ENCODE measurements around the gene SMPDL3A.

Gene SMPDL3A

DNA sequence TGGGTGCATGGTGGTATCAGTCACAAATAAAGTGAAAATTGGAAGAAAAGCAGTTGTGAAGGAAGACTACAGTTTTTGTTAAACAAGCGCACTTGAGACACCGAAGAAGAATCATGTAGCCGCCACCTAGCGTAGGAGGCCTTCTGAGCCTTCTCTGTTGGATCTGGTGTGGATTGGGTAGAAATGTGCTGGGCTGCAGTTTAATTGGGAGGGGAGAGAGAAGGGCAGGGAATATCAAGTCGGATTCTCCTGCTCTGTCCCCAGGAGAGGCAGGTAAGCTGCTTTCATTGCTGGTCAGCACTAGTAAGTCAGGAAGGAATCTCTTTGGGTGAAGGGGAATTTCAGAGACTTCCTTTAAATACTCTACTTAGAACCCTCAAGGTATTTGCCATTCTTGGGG is 10.8 kb upstream of the SMPDL3A start:
- no peak for DNase-seq (ENCODE audit: low read depth)

DNA sequence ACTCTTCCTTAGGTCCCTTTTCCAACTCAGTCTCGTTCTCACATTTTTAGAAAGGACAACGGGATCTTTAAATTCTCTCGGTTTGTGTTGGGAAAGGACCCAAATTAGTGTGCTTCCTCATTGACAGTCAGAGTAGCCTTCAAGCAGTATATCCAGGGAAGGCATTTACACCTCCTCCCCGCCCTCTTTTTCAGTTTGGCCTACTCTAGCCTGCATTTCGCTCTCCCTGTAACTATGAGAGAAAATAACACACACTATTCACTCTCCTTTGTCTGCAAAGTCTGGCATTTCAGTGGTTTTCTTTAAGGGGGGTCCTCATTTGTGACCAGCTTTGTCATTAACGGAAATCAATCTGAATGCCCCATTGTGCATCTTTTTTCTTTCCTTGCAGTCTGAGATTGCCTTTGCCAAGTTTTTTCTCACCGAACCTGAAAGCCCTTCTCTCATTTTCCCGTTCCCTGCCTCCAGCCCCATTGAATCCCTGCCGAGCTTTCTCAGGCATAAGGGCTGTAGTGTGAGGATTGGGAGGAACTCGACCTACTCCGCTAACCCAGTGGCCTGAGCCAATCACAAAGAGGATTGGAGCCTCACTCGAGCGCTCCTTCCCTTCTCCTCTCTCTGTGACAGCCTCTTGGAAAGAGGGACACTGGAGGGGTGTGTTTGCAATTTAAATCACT is 9.9 kb upstream of the SMPDL3A start:
- no peak for DNase-seq (ENCODE audit: low read depth)

DNA sequence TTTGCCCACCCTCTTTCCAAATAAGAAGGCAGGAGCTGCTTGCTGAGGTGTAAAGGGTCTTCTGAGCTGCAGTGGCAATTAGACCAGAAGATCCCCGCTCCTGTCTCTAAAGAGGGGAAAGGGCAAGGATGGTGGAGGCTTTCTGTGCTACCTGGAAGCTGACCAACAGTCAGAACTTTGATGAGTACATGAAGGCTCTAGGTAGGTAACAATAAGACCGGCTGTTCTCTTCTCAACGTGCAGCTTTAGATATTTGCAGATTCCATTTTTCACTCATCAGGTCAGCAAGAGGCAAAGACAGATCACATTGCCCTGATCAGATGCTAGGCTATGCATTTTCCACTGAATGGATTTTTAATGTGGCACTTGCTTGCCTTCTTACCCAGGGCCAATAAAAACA is 9.4 kb upstream of the SMPDL3A start, which contains the start of gene FABP7:
TSS of gene FABP7 (plus strand) at position 50 of the 400 bp plus-strand sequence. CDS start at position 129, 79 bp downstream.
- DNase-seq (ENCODE audit: low read depth): no peak

DNA sequence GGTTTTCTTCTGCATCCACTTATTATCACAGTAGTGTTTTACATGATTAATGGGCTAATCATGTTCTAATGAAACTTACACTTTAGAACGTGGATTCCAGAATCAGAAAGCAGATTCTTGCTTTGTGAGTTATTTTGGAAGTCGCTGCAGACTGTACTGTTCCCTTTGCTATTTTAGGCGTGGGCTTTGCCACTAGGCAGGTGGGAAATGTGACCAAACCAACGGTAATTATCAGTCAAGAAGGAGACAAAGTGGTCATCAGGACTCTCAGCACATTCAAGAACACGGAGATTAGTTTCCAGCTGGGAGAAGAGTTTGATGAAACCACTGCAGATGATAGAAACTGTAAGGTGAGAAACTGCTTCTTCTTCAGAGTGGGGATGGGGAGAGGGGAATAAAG is 8.9 kb upstream of the SMPDL3A start:
- no peak for DNase-seq (ENCODE audit: low read depth)

DNA sequence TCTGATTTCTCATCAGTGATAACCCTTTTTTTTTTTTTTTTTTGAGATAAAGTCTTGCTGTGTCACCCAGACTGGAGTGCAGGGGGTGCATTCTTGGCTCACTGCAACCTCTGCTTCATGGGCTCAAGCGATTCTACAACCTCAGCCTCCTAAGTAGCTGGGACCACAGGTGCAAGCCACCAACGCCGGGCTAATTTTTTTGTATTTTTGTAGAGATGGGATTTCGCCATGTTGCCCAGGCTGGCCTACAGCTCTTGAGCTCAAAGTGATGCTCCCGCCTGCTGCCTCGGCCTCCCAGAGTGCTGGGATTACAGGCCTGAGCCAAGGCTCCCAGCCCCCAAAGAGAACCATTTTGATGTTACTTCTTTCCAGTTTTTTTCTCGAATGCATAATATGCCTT is 7.3 kb upstream of the SMPDL3A start:
- DNase-seq (ENCODE audit: low read depth): no peak

DNA sequence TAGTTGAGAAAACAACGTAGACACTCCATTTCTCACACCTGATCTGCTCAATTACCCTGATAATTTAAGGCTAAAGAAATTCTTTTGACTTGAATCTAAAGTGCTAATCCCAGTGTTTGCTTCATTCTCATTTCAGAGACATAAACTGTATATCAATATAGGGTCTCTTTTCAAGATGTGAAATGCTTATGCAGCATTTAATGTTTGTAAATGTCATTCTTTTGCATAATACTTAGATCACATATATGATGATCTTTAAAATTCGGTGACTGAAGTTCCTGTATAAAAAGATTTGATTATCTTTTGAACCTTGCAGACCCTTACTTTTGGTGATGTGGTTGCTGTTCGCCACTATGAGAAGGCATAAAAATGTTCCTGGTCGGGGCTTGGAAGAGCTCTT is 5.7 kb upstream of the SMPDL3A start:
- no peak for DNase-seq (ENCODE audit: low read depth)

DNA sequence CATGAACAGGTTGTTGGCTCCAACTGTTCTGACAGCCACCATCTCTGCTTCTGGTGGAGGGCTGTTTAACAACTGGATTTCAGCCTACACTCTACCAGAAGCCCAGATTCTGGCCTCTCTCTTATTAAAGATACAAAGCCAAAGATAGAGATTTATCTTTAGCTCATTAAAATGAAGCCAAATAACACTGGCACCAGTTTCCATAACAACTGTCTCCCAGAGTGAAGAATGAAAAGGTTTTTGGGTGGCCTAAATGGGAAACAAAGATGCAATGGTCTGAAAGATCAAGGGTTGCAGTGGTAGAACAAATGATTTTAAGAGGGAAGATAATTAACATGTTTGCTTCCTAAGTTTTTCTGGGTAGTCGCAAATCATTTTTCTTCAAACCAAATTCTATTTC is 3.2 kb upstream of the SMPDL3A start:
- DNase-seq (ENCODE audit: low read depth): no peak

DNA sequence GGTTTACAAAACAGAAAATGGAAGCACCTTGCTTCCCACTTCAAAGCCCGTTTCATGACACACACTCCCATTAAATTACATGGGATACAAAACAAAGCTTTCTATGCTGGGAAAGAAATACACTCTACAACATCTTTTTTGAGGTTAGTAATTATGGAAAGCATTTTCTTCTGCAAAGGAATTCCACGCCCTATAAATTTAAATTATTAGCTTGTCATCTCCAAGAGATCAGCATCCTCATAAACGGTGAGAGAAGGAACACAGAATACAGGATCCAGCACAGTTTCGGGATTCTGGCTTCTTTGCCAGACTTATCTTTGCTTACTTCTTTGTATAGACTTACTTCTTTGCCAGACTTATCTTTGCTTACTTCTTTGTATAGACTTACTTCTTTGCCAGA is 1.3 kb upstream of the SMPDL3A start:
- DNase-seq (ENCODE audit: low read depth): no peak

DNA sequence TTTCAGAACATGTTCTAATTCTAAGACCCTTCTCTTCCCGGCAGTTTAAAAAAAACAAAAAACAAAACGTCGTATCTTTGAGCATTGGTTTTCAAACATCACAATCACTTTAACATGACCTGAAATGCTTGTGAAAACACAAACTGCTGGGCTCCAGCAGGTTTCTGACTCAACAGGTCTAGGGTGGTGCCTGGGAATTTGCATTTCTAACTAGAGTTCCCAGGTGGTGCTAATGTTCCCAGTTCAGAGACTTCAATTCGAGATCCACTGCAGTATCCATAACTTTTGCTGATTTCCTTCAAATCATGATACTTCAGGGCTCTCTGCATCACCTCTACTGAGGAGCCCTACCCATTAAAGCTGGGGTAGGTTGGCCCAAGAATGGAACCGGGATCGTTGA is 850 bp upstream of the SMPDL3A start:
- DNase-seq (ENCODE audit: low read depth): no peak

DNA sequence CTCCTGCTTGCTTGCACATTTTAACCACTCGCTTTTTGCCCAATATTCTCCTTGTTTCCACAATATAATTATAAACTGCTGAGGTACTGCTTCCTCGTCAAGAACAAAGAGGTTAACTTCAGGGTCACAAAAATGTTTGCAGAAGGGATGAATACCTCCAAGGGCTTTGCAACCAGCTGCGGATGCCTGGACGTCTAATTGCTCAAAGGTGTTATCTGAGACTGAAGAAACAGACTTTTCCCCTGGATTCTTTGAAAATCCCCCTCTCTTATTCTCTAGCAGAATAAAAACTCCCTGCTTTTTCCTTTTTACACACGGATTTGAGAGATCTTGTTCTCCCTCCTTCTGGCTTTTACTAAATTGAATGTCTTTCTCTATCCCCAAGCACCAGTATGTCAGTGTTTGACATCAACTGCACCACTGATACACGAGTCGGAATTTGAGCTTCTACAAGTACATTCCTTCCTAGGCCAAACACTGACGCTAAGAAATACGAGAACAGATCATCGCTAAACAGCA is 336 bp upstream of the SMPDL3A start:
- no peak for DNase-seq (ENCODE audit: low read depth)

DNA sequence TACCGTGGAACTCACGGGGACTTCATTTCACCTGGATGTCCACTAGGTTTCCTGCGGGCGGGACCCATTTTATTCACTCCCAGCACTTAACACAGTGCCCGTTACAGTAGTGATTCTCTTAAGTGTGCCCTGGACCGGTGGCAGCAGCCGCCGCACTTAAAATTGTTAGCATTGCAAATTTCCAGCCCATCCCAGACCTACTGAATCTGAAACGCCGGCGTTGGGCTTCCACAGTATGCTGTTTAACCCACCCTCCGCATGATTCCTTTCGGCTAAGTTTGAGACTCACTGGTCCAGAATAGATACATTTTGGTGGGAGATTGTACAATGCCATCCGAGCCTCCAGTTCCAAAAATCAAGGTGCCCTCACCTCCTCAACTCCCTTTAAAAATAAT is 967 bp downstream of the SMPDL3A start:
- no peak for DNase-seq (ENCODE audit: low read depth)

DNA sequence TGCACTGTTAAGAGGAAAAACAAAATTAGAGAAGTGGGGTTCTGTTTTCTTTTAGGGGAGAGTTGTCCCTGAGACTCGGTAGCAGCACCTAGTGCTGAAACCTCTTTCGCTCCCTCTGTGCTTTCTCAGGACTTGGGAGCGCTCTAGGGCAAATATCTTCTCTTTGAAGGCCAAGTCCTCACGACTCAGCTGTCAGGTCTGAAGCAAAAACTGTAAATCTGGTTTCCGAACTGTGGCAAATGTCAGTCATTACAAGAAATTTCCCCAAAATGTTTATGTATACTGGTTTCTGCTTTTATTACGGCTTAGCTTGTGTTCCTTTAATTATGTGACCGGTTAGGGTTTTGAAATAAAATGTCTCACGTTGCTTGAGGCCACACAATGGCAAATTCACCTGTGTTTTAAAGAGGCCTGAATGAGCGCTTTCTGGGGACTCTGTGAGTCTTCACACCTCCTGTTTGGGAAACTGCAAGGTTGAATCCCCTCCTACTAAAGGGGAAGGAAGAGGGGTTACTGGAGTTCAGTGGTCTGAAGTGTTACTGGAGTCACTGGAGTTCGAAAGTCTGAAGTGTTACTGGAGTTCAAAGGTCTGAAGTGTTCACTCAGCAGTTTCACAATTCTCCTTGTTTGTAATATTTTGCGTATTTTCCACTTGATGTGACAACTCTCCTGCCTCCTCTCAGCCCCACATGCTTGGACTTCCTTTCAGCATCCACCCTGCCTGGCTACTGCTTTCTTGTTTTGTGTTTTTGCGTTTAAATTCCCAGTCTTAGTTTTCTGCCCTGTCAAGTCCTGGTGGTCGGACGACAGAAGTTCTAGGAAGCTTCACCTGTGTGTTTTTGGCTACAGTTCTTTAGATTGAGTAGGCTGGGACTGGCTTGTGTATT is 1.6 kb downstream of the SMPDL3A start:
- DNase-seq (ENCODE audit: low read depth): no peak

DNA sequence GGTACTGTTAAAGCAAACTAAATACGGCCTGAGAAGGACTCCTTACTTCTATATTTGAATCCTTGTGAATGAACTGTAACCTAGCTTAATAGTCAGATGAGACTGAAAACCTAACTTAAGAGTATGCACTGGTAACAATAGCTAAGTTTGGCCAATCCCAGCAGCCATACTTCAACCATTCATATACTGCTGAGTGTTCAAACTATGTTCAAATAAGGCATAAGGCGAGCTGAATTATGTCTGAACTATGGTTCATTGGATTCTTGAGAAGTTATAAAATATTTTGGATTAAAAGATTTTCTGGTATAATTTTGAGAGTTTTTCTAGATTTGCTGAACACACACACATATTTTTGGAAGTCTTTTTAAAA is 2.2 kb downstream of the SMPDL3A start:
- DNase-seq (ENCODE audit: low read depth): no peak

DNA sequence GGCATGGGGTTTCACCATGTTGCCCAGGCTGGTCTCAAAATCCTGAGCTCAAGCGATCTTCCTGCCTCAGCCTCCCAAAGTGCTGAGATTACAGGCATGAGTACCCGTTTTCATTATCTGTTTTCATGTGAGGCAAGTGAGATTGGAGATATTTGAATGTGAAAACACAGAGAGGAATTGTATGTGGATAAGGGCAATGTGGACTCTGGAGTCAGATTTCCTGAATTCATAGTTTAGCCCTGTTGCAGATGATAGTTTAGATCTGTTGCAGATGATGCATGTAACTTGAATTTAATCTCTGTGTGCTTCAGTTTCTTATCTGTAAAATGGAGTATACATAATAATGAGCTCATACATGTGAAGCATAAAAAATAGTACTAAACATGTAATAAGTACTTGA is 3.7 kb downstream of the SMPDL3A start:
- no peak for DNase-seq (ENCODE audit: low read depth)

DNA sequence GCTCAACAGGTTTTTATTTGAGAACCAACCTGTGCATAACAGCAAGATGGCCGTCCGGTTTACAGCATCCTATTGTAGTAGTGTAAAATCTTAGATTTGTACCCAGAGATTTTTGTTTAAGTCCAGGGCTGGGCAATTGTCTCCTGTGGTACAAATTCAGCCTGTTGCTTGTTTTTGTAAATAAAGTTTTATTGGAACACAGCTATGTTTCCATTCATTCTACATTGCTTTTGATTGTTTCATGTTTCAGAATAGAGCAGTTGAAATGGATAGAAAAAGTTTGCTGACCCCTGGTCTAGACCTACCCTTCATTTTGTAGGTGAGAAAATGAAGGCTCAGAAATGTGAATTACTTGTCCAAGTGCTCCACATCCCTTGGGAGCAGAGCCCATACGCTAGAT is 8.5 kb downstream of the SMPDL3A start:
- DNase-seq (ENCODE audit: low read depth): no peak

DNA sequence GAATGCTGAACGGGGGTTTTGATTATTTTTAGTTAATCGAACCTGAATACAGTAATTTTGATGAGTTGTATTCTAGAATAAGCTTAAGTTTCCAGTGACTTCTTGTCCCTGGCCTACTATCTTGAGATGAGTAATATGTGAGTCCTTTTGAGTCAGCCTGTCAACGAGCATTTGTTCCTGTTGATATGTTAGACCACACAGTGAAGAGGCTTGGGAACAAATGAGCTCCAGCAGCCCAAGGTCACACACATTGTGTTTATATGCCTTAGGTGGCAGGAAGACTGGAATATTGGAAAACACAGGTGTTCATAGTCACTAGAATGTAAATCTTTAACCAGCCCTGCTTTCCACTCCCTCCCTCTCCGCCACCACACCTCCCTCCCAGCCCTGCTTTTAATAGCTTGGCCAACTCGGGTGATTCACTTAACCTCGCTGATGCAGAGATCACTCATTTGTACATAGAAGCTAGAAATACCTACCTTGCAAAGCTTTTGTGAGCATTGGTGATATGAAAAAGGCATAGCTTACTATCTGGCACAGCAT is 9.1 kb downstream of the SMPDL3A start:
- no peak for DNase-seq (ENCODE audit: low read depth)

DNA sequence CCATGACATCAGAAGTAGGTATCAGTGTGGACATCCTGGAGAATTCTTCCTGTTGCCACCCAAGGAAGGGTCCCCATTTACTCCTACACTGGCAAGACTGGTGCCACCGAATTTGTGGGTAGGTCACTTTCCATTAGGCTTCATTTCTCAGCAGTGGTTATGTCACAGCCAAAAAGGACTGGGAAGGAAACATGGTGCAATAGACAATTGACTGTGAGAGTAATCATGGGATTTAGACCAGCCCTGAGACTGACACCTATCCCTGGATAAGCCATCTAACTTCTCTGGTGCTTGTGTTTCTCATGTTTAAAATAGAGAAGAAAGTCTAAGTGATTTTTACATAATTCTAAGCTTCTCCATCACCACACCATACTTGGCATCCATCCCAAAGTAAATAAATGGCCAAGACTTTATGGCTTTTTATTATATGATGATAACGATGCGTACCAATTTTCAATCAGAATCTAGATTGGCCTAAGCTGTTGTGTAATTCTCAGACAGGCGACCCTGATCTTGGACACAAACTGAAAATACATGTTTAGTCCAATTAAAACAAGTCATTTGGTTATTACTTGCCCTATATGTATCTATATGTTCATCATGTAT is 10.2 kb downstream of the SMPDL3A start:
- no peak for DNase-seq (ENCODE audit: low read depth)

DNA sequence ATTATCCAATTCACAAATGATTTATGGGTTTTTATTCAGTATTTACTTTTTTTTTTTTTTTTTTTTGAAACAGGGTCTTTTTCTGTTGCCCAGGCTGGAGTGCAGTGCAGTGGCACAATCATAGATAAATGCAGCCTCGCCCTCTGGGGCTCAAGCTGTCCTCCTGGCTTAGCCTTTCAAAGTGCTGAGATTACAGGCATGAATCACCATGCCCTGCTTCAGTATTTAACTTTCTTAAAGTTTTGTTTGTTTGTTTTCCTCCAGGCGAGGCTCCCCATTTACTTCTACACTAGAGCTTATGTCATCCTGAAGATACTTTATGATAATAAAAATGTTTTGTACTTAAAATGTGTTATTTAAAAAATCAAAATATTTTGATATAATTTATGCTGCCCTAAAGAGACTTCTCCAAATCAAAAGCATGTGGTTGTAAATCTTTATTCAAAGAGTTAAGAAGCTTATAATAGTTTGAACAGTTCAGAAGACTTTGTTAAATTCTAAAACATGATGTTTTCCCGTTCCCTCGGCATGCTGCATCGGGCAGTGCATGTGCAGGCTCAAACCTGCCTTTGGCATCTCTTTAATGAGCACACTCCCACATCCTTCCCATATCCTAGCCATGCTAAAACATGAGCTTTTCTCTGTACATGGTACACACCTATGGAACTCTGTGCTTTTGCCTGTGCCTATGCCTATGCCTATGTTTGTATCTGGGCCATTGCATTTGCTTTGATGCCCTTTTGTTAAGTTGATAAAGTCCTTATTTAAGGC is 11.0 kb downstream of the SMPDL3A start:
- DNase-seq (ENCODE audit: low read depth): no peak

DNA sequence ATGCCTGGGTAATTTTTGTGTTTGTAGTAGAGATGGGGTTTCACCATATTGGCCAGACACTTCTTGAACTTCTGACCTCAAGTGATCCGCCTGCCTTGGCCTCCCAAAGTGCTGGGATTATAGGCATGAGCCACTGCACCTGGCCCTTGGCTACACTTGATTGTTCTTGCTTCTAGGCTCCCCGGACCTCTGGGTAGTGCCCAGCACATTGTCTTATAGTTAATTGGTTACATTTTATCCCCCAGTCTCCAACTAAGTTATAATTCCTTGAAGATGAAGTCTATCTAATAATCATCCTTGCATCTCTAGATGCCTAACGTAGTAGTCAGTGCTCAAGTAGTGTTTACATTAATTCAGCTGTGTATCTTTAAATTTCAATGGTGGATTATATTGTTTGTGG is 11.8 kb downstream of the SMPDL3A start:
- DNase-seq (ENCODE audit: low read depth): no peak

DNA sequence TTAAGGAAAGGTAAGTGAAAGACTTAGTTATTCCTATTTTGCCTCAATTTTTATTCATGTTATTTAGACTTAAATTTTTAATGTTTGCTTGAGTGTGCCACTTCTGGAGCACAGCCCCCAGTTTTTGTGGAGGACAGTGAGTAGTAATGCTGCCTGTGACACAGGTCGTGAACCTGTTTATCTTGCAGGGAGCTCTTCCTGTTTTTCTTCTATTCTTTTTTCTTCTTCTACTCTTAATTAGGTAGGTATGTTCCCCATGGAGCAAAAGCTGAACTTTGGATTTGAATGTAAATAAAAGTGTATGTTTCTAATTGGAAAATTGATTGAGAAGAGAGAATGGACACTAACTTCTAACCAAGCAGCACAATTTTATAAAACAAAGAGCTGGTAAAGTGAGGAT is 12.3 kb downstream of the SMPDL3A start:
- DNase-seq (ENCODE audit: low read depth): no peak

DNA sequence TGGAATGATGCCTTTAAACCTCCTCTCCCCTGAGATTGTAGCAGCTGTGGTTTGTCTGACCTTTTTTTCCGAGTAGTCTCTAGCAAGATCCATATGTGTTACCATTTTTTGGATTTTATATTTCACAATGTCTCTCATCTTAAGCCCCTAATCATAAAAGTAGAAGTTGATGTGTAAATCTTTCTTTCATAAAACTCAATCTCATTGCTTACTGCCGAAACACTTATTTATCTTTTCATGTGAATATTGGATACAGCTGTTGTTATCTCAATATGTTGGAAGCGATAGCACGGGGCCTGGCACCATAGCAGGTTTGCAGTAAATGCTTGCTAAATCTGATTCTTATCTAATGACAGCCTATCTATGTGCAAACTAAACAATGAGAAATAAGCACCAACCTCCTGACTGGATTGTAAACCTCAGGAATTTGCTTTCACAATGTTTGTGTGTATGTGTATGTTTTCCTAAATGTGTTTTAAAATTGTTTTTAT is 14.2 kb downstream of the SMPDL3A start:
- DNase-seq (ENCODE audit: low read depth): no peak
